Stimulated activated CD8-positive, alpha-beta memory T cell treated with anti-CD3 and anti-CD28 coated beads, Interleukin-7, amount 100 ng/mL, for 24 hours (primary cell): ENCODE results near the gene CUTA.

Experiments
- DNase-seq: peaks from one replicate; pipeline ENCODE4 v3.0.0-alpha.2; 2020; ENCODE audit warnings: low read depth

The CUTA gene

DNA sequence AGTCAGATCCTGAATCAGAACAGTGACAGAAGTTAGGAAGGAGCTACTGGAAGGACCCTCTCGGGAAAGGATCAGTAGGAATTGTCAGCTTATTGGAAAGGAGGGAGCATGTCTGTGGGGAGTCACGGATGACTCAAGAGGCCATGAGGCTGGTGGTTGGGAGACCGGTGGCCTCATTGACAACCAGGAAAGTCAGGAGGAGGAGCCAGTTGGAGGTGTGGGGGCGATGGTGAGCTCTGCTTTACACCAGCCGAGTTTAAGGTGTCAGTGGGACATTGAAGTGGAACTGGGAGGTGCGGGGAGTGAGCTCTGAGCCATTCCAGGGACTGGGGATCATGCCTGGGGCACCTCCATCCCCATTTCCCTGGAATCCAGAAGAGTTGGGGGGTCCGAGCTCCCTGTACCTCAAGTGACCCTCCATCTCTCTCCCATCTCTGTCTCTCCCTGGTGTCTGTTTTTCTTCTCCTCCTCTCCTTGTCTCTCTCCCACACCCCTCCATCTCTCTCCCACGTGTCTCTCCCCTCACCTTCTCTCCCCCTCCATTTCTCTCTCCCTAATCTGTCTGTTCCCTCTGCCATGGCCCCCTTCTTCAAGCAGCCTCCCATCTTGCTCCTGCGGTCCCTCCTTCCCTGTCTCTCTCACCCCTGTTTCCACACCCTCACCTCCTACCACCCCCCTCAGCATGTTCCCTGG lies 22.2 kb upstream of the CUTA start:
- no peak for DNase-seq

DNA sequence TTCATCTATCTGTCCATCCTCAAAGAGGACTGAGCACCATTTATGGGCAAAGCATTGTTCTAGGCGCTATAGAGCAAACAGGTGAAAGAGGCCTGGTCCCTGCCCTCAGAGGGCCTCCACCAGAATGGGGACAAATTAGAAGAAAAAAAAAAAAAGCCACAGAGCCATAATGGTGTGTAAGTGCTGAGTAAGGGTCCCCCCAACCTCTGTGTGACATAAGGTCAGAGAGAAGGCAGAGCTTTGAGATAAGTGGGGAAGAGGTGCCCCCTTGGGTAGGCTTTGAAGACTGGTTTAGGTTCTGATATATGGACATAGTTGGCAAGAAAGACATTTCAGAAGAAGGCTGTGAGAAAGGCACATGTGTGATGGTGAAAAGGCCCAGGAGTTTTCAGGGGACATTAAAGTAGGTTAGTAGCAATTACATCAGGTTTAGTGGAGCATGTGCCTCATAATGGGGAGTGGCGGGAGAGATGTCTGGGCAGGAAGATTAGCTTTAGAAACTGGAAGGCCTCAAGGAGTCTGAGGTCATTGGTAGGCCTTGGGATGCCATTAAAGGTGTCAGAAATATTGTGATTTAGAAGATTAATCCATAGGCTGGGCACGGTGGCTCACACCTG lies 21.2 kb upstream of the CUTA start:
- no peak for DNase-seq

DNA sequence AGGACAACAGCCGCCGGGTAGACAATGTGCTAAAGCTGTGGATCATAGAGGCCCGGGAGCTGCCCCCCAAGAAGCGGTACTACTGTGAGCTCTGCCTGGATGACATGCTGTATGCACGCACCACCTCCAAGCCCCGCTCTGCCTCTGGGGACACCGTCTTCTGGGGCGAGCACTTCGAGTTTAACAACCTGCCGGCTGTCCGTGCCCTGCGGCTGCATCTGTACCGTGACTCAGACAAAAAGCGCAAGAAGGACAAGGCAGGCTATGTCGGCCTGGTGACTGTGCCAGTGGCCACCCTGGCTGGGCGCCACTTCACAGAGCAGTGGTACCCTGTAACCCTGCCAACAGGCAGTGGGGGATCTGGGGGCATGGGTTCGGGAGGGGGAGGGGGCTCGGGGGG lies 19.8 kb upstream of the CUTA start:
- DNase-seq: no peak

DNA sequence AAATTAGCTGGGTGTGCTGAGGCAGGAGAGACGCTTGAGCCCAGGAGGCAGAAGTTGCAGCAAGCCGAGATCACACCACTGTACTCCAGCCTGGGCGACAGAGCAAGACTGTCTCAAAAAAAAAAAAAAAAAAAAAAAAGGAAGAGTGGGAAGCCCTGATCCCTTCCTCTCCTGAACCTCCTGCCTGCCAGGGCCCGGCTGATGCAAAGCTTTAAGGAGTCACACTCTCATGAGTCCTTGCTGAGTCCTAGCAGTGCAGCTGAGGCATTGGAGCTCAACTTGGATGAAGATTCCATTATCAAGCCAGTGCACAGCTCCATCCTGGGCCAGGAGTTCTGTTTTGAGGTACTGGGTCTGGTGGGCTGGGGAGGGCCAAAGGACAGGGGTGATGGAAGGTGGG lies 17.1 kb upstream of the CUTA start:
- no peak for DNase-seq

DNA sequence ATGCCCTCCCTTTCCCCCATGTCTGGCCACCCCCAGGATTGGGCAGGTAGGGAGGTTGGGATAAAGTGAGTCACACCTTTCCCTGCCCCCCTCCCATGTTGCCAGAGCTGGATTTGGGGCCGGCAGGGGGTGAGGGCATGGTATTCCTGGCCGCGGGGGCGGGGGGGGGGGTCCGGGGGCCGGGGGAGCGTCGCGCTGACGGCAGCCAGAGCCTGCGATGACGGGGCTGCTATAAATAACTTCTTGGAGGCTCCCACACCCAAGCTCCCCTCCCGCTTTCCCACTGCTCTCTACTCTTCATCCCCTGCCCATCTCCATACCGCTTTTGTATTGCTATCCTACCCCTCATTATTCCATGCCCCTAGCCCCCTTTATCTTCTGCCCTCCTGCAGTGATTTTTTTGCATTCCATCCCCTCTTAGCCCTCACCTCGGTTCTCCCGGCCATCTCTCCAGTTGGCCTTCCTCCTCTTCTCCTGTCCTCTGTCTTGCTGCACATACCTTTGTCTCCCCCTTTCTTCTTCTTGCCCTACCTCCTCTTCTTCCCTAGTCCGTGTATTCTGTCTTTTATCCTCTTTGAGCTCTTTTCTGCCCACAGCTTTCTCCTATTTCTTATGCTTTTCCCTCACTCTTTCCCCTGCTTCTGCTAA lies 15.8 kb upstream of the CUTA start:
- no peak for DNase-seq

DNA sequence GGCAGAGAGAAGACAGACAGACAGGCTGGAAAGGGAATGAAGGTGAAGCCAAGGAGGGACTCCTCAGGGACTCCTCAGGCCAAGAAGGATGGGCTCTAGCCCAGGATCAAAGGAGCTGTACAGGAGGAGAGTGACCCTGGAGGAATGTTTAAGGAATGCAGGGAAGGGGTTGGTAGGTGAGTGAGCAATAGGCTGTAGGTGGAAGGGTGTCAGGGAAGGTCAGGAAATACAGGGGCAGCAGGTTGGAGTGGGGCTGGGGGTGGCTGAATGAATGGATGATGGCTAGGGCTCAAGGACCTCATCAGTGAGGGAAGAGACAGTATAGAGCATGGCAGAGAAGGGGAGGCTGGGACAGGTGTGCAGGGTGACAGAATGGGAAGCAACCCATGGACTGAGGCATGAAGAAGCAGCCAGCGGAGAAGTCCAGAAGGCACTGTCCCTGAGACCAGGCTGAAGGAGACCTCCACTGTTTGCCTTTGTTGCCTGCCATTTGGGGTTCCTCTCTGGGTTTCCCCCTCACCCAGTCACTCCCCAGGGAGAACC lies 15.2 kb upstream of the CUTA start:
- DNase-seq: no peak

DNA sequence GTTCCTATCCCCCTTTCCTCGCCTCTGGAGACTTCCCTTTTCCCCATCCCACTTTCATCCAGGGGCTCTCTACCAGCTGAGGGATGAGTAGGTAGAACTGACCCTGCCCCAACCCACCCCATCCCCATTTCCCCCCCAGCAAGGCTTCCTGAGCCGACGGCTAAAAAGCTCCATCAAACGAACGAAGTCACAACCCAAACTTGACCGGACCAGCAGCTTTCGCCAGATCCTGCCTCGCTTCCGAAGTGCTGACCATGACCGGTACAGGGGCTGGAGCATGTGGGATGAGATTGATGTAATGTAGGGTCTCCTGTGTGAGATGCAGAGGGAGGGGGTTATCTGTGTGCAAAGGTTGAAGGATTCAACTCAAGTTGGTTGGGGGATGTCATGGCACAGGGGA lies 14.6 kb upstream of the CUTA start:
- DNase-seq: no peak

DNA sequence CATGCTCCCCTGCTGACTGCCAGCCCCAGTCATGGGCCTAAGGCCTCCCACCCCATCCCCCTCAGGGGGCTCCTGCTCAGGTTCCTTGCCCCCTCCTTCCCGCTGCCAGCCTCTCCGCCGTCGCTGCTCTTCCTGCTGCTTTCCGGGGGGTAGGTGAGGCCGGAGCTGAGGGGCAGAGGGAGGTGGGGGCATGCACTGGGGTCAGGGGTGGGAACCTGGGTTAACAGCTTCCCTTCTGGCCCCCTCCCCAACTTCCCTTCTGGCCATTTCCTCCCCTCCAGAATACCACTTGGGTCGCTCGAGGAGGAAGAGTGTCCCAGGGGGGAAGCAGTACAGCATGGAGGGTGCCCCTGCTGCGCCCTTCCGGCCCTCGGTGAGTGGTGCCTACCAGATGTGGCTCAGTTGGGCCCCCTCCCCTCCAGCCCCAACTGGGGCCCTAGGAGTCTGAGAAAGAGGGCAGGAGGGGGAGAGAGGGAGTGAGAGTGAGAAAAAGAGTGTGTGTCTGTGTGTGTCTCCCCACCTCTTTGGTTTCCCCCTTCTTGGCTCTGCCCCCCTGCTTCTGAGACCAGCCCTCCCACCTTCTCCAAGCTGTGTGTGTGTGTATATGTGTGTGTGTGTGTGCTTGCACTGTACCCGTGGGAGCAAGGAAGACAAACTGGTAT lies 14.1 kb upstream of the CUTA start:
- no peak for DNase-seq

DNA sequence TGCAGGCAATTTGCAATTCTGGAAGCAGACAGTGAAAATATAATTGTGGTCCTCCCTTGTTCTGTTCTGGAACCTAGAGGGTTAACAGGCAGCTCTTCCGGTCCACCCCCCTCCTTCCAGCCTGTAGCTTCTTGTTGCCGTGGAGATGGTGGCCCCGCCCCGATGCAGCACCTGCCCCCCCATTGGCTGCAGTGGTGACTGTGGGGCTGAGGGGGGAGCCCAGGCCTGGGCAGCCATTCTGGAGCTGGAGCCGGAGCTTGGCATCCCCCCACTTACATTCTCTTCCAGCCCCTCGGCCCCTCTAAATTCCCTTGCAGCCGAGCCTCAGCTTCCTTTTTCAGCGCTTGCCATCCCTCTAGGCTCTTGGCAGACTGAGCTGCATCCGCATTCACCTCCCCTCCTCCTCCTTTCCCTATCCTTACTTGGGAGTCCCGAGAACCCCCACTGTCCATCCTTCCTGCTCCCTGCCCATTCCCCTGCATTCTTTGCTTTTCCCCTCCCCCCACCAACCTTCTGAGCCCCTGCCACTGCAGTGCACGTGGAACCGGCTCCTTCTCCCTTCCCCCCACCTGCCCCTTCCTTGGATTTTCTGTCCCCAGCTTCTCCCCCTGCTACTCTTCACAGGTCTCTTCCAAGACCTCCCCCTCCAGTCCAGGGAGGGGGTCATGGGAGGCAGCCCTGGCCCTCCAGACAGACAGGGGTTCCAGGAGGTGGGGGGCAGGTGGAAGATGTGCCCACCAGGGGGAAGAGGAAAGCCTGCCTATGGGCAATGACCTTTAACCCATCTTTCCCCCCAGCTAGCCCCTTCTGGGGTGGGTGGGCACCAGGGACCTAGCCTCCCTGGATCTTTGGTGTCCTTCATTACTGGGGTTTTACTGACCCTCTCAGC lies 13.3 kb upstream of the CUTA start:
- DNase-seq: peak; percentile 68

DNA sequence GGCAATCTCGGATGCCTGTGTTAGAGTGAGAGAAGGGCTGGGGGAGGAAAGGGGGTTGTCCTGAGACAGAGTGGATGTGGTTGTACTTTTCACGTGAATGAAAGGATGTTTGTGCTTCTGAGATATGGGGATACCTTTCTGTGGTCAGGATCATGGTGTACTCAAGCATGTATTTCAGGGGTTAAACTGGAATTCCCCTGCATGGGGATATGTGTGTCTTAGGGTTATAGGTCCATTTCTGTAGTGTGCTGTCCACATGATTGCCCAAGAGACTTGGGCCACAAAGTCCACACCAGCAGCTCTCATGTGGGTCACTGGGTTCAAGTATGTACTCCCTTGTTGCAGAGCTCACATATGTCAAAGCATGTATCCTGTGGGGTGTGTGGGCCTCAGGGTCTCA lies 12.4 kb upstream of the CUTA start:
- DNase-seq: no peak

DNA sequence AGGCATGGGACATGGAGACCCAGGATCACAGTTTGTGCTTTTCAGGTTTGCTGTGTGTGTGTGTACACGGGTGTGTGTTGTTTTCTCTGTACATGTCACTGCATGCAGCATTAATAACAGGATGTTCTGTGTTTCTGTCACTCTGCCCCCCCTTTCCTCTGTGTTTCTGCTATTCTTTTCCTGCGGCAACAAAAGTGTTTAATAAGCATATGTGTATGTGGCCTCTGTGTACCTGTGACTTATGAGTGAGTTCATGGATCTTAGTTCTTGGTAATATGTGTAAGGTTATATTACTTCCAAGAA lies 11.8 kb upstream of the CUTA start:
- DNase-seq: no peak

DNA sequence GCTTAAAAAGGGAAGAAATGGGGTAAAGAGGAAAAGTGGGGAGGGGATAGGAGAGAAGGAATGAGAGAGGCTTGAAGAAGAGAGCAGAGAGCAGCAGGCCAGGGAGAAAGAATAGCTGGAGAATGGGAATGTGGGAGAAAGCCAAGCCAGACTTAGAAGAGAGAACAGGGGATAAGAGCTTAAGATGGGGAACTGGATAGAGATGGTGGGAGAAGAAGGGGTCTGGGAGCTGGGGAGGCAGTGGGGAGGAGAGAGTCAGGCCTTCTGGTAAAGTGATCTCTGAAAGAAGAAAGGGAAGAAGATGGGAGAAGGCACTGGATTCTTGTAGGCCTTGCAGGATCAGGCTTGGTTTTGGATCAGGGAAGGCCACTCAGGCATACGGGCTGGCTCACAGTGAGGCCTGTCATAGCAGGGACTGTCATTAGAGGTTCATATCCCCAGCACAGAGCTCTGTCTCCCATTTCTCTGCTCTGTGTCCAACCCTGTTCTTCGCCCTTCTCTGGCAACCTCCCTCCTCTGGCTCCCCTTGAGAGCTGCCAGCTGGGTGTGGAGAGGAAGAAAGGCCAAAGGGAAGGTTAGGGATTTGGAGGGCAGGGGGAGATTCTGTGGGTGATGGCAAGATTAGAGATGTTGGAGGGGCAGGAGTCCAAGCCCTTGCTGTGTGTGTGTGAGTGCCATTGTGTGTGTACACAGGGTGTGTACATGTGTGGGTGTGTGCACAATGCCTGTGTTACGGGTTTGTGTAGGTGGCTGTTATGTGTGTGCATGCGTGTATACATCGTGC lies 11.3 kb upstream of the CUTA start:
- DNase-seq: no peak

DNA sequence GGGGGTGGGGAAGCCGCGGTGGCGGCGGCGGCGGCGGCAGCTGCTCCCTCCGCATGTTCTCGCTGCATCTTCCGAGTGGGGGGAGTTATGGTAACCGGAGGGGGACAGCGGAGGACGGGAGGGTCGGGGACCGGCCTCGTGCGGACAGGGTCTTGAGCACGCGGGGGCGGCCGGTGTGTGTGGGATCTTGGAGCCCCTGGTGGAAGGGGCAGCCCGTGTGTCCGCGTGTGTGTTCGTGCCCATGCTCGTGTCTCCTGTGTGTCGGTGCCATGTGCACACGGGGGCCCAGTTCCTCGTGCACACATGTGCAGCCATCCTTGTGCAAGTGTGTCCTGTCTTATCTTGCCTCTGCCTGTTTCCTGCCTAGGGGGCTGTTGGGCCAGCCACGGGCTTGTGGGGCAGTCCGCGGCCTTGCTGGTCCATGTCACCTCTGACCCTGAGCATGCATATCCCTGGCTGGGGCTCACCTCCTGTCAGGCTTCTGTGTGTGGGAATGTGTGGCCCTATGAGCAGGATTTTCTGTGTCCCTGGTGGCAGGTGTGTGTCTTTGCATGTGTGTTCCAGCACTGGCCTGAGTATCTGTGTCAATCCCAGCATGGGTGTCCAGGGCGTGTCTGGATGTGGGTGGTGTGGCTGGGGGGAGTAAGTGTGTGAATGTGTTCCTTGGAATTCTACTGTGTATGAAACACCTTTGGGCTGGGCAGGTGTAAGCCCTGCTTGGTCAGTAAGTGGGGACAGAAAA lies 10.5 kb upstream of the CUTA start:
- no peak for DNase-seq

DNA sequence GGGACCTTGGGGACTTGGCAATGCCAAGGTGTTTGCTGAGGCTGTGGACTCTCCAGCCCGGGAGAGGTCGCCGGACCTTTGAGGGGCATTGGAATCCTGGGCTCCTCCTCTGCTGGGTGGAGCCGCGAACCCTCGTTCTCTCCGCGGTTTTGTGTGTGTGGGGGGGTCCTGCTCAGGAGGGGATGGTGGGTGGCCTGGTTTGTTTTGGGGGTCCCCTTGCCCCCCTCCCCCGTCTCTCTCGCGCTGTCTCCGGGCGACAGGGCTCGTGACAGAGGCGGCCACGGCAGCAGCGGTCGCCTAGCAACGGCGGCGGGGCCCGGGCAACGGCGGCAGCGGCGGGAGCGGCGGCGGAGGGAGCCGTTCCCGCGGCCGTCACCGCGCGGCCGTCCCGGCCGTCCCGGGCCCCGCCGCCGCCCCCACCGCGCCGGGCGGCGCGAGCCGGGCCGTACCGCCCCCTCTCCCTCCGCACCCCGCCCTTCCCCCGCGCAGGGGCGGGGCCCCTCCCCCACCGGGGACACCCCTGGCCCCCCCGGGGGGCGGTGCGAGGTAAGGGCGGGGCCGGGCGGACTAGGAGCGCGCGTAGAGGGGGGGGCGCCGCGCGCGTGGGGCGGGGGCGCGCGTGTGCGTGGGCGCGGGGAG lies 9.8 kb upstream of the CUTA start:
- peak; percentile 25 for DNase-seq

DNA sequence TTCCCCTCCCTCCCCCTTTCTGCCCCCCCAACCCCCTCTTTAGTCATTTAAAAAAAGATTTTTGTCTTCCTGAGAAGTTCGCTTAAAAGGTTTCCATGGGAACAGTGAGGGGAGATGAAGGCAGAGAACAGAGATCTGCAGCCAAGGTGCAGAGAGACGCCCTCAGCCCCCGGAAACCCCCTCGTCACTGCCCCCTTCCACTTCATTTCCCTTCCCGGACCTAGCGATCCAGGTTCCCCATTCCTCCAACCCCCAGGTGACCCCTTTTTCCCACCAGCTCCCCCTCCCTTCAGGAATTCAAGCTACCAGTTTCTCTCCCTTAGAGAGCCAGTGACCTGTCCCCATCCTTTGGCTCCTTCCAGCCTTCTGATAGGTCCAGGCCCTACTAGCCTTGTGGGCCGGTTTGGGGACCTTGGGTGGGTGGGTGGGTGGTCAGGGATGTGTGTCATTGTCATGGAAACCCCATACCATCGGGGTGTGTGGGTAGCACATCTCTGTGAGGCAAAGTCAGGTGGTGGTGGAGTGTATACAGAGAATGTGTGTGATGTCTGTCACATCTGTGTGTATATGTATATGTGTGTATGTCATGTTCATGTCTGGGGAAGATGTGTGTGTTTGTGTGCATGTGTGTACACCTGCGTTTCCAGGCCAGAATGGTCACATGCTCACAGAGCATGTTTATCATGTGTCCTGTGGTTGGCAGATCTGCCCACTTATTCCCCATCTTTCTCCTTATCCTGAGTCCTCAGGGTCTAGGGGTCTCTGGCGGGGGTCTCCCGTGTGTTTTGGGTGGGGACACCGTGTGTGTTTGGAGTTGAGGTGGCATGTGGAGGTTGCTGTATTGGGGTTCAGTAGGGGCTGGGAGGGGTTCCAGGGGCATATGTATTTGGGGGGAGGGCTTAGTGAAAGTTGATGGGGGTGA lies 8.9 kb upstream of the CUTA start:
- DNase-seq: no peak

DNA sequence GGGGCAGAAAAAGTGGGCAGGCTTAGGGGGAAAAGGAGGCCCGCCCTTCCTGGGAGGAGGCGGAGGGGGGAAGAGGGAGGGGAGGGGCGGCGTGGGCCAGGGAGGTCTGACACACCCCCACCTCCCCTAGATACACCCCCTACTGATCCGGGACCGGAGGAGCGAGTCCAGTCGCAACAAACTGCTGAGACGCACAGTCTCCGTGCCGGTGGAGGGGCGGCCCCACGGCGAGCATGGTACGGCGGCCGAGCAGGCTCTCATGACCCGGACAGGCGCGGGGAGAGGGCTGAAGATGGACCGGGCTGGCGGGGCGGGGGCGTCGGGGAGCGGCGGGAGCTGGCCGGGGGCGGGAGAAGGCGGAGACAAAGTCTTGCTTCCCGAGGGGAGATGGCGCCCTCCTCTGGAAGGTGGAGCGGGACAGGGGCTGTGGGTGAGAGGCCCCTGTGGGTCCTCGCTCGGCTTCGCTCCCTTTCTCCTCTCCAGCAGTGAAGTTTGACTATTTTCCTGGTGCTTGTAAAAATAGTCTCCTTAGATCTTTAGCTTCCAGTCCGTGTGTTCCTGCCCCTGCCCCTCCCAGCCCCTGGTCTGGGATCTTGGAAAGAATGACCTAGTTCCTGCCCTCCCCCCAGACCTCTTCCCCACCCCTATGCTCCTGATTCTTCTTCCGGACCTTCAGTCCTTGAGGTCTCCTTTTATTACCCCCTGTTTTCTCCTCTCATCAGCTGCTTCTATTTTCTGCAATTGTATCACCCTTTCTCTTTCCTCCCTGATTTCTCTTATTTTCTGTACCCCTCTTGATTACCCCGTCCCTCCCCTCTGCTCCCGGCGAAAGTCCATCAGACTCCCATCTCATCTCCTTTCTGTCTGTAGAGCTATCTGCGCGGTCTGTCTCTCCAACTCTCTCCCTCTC lies 8.0 kb upstream of the CUTA start:
- peak; percentile 64 for DNase-seq

DNA sequence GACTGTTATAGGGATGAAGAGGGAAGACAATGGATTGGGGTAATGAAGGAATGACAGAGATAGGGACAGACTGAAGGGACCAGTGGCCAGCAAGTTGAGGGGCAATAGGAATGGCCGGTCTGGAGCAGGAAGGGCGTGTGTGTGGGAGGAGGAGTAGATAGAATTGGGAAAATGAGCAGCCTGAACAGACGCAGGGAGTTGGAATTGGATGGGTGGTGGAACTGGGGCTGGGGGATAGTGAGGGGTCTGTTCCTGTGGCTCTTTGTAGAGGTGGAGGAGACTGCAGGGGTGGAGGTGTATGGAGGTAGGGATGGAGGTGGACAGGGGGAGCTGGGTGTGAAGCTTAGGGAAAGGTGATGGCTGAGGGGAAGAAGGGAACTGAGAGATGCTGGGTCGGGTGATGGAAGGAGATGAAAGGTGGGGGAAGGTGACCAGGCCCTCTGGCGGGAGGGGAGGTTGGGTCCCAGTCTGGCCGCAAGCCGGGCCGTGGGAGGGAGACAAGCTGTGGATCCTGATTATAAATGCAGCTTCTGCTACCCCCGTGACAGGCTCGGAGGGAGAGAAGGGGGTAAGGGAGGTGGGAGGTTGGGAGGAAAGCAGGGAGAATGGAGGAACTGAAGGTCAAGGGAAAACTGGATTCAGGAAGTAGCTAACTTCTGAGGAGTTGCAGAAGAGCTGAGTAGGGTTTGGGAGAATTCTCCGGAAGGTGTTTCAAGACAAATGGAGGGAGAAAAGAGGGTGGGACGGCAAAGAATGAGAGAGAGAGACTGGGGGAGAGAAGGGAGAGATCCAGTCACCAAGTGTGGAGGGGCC lies 7.2 kb upstream of the CUTA start:
- no peak for DNase-seq
